Endothelial cell of umbilical vein (primary cell): Measurements from ENCODE around the gene RRP8. TPM values are rescaled to one million over a fixed set of nuclear protein-coding genes. Genes with fewer than 3 reads are reported as not detected.

Experiments used
- BruUV-seq: library from RNA; stranded (reverse); fragments of 400-500 nt; replicated peaks from 2 replicates; lab custom pipeline; 2021; lab: Mats Ljungman, UMichigan
- CTCF ChIA-PET: fragments of 300-600, 350-600 bp; sonication (Branson Sonifier 250); formaldehyde crosslinking; loops from one replicate; lab custom pipeline; 2021; ENCODE audit warnings: antibody characterized with exemption, inconsistent platforms; lab: Charles Lee
- POLR2A ChIA-PET: fragments of 300-600, 350-600 bp; sonication (Branson Sonifier 250); formaldehyde crosslinking; loops from one replicate; lab custom pipeline; 2021; ENCODE audit warnings: antibody characterized with exemption, inconsistent platforms; lab: Charles Lee
- DNase-seq: peaks from one replicate; pipeline ENCODE4 v3.0.0-alpha.2; 2011; ENCODE audit warnings: low read depth, low spot score
- FAIRE-seq: peaks from 2 replicates; lab custom pipeline; 2011; peaks lifted over from hg19 to GRCh38; lab: Jason Lieb, UNC
- H2AFZ ChIP-seq: 2 replicates; pipeline ENCODE4 v1.6.0; 2012; ENCODE audit warnings: low read depth, low read length, control low read depth, inconsistent platforms
- H3K27ac ChIP-seq: 2 replicates; pipeline ENCODE4 v1.5.1; 2011; ENCODE audit warnings: low read depth, mild to moderate bottlenecking, control low read depth, low read length, moderate library complexity; ENCODE audit not compliant: insufficient read depth
- H3K27me3 ChIP-seq, 2 experiments: 2 replicates each; pipeline versions ENCODE4 v1.6.0 to v1.6.1; 2011; ENCODE audit warnings: low read length in 2 of 2, mixed read lengths in 1 of 2; ENCODE audit not compliant: control insufficient read depth in 2 of 2, insufficient read depth in 2 of 2
- H3K36me3 ChIP-seq, 2 experiments: 2 replicates in 1 of 2; 3 replicates in 1 of 2; pipeline ENCODE4 v1.5.1; 2011; ENCODE audit warnings: low read length in 2 of 2, mild to moderate bottlenecking in 1 of 2, moderate library complexity in 1 of 2; ENCODE audit not compliant: control insufficient read depth in 2 of 2, insufficient read depth in 2 of 2; ENCODE audit errors: extremely low read depth in 1 of 2
- H3K4me1 ChIP-seq: 3 replicates; pipeline ENCODE4 v1.5.1; 2011; ENCODE audit warnings: mild to moderate bottlenecking, low read length; ENCODE audit not compliant: control insufficient read depth, insufficient read depth; ENCODE audit errors: extremely low read depth
- H3K4me2 ChIP-seq: 2 replicates; pipeline ENCODE4 v1.6.1; 2011; ENCODE audit warnings: low read length, control low read depth, mixed read lengths; ENCODE audit not compliant: insufficient read depth
- H3K4me3 ChIP-seq, 3 experiments: fragments of 200-600 bp in 1 of 3; sonication (generic), shearing (Covaris generic) in 1 of 3; replicated peaks in 1 of 3; 2 replicates each; pipeline ENCODE4 v1.5.1; 2011 to 2016; ENCODE audit warnings: control low read depth in 3 of 3, low read length in 3 of 3, mild to moderate bottlenecking in 2 of 3, inconsistent platforms in 1 of 3, low read depth in 1 of 3, moderate library complexity in 1 of 3; ENCODE audit not compliant: insufficient read depth in 1 of 3
- H3K79me2 ChIP-seq: 2 replicates; pipeline ENCODE4 v1.6.0; 2012; ENCODE audit warnings: low read length, inconsistent platforms; ENCODE audit not compliant: control insufficient read depth, insufficient read depth
- H3K9ac ChIP-seq: replicated peaks from 2 replicates; pipeline ENCODE3; 2011; ENCODE audit warnings: low read length, control low read depth; ENCODE audit not compliant: insufficient read depth; ENCODE audit errors: extremely low read depth
- H3K9me1 ChIP-seq: replicated peaks from 3 replicates; pipeline ENCODE4 v1.6.0; 2011; ENCODE audit warnings: mild to moderate bottlenecking, low read length; ENCODE audit not compliant: control insufficient read depth, insufficient read depth; ENCODE audit errors: extremely low read depth
- H3K9me3 ChIP-seq: replicated peaks from 2 replicates; pipeline ENCODE4 v1.5.1; 2012; ENCODE audit warnings: low read length, inconsistent platforms; ENCODE audit not compliant: control insufficient read depth, insufficient read depth
- H4K20me1 ChIP-seq: replicated peaks from 2 replicates; pipeline ENCODE3; 2011; ENCODE audit warnings: mild to moderate bottlenecking, low read length; ENCODE audit not compliant: control insufficient read depth, insufficient read depth; ENCODE audit errors: extremely low read depth
- EZH2 ChIP-seq: IDR thresholded peaks from 2 replicates; pipeline ENCODE4 v1.6.1; 2012; ENCODE audit warnings: borderline replicate concordance, low read depth, mild to moderate bottlenecking, moderate library complexity, low read length, inconsistent platforms; ENCODE audit not compliant: severe bottlenecking
- FOS ChIP-seq: IDR thresholded peaks from 2 replicates; pipeline ENCODE4 v1.6.1; 2011; ENCODE audit warnings: mild to moderate bottlenecking, low read length, moderate library complexity, borderline replicate concordance; ENCODE audit not compliant: insufficient read depth
- GATA2 ChIP-seq: IDR thresholded peaks from 2 replicates; pipeline ENCODE4 v1.7.0; 2011; ENCODE audit warnings: low read depth, mild to moderate bottlenecking, moderate library complexity, mixed read lengths, low read length; ENCODE audit not compliant: insufficient read length, insufficient read depth
- JUN ChIP-seq: IDR thresholded peaks from 2 replicates; pipeline ENCODE4 v1.6.1; 2011; ENCODE audit warnings: borderline replicate concordance, low read depth; ENCODE audit not compliant: insufficient read length, insufficient read depth
- MAX ChIP-seq: IDR thresholded peaks from 2 replicates; pipeline ENCODE4 v1.6.1; 2011; ENCODE audit not compliant: insufficient read depth, insufficient read length
- MYC ChIP-seq: IDR thresholded peaks from one replicate; pipeline ENCODE4 v1.6.1; 2011; ENCODE audit warnings: mild to moderate bottlenecking, low read depth, low read length
- POLR2A ChIP-seq: IDR thresholded peaks from 2 replicates; pipeline ENCODE4 v1.6.1; 2012; ENCODE audit warnings: low read depth, mild to moderate bottlenecking, control low read depth, low read length
- POLR2AphosphoS5 ChIP-seq: IDR thresholded peaks from 2 replicates; pipeline ENCODE4 v1.6.1; 2012; ENCODE audit warnings: low read depth, mild to moderate bottlenecking, control low read depth, low read length, moderate library complexity; ENCODE audit not compliant: insufficient read depth
- dilution Hi-C: fragments of 300-500 bp; cut with MboI; formaldehyde crosslinking; loops from one replicate; pipeline ENCODE4 v1.15.0; 2019; ENCODE audit warnings: low sequenced_read_pairs; ENCODE audit not compliant: extremely low pct_ligation_motif_present
- intact Hi-C: fragments of 100-400 bp; cut with micrococcal nuclease; formaldehyde crosslinking; loops from one replicate; pipeline ENCODE4 v1.10.0; 2022
- polyA plus RNA-seq, 4 experiments: library from polyadenylated mRNA; depleted of rRNA in 3 of 4; stranded (reverse) in 3 of 4; unstranded in 1 of 4; fragments of >200 nt; gene quantifications; 2 replicates each; pipeline versions ENCODE4 v1.2.1 to v1.2.3, GENCODE V29; 2011 to 2012; ENCODE audit warnings: missing spikeins in 1 of 4
- total RNA-seq: library from RNA; stranded (reverse); gene quantifications from 2 replicates; pipeline ENCODE4 v1.2.3, GENCODE V29; 2021
- TF ChIP-seq, protein P1 (sequence below), 2 donors: IDR thresholded peaks; 1 replicate in 1 of 2; 2 replicates in 1 of 2; pipeline ENCODE4 v1.5.1; 2011; ENCODE audit warnings: low read length in 2 of 2, mild to moderate bottlenecking in 2 of 2, moderate library complexity in 2 of 2, control low read depth in 1 of 2, inconsistent platforms in 1 of 2, low read depth in 1 of 2; ENCODE audit not compliant: insufficient read depth in 1 of 2; ENCODE audit errors: extremely low read depth in 1 of 2

RRP8 gene
- total and polyA plus RNA-seq, 2 donors (not counting 3 experiments of a cell fraction or from before 2014, with no cell fraction given): 6.4 to 19.4 TPM

DNA sequence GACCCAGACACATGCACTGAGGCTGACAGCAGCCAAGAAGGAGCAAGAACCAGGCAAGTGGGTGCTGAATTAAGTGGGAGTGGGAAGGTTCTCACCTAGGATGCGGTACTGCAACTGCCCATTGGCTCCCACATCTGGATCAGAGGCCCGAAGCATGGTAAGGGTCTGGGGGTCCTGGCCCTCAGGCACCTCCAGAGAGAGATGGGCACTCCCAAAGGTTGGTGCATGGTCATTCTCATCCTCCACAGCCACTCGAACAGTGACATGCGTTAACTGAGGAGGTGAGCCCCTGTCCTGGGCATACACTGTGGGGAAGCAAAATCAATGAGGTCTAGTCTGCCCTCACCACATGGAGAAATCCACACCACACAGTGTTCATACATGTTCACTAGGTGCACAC is 25.1 kb upstream of the RRP8 start:
- FAIRE-seq (no peak), DNase-seq (no peak)
- Histone ChIP-seq H3K4me2 (no peak overlapping the region), H3K9me3 (no peaks in the 10 kb centered on the region), H3K36me3 (peaks cover 5 to 81% of the 10 kb centered on the region in 2 experiments), H3K27ac (no peak overlapping the region), H3K79me2 (no peaks in the 10 kb centered on the region), H3K4me1 (no peaks in the 10 kb centered on the region), H3K9ac (no peak overlapping the region), H3K27me3 (no peaks in the 10 kb centered on the region), H3K4me3 (no peak overlapping the region), H4K20me1 (no peaks in the 10 kb centered on the region), H3K9me1 (no peaks in the 10 kb centered on the region), H2AFZ (no peak overlapping the region)
- no peak for TF ChIP-seq POLR2AphosphoS5
- no peak for TF ChIP-seq MAX
- TF ChIP-seq POLR2A: no peak
- no peak for TF ChIP-seq GATA2
- no peak for TF ChIP-seq MYC
- TF ChIP-seq JUN: no peak
- TF ChIP-seq FOS: no peak
- TF ChIP-seq EZH2: no peak
- TF ChIP-seq, protein P1, sequence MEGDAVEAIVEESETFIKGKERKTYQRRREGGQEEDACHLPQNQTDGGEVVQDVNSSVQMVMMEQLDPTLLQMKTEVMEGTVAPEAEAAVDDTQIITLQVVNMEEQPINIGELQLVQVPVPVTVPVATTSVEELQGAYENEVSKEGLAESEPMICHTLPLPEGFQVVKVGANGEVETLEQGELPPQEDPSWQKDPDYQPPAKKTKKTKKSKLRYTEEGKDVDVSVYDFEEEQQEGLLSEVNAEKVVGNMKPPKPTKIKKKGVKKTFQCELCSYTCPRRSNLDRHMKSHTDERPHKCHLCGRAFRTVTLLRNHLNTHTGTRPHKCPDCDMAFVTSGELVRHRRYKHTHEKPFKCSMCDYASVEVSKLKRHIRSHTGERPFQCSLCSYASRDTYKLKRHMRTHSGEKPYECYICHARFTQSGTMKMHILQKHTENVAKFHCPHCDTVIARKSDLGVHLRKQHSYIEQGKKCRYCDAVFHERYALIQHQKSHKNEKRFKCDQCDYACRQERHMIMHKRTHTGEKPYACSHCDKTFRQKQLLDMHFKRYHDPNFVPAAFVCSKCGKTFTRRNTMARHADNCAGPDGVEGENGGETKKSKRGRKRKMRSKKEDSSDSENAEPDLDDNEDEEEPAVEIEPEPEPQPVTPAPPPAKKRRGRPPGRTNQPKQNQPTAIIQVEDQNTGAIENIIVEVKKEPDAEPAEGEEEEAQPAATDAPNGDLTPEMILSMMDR (IDR thresholded peaks at IDR 0.05; ENCODE audit: extremely low read depth in 1 of 2, insufficient read depth in 1 of 2, low read depth in 1 of 2, low read length in 2 of 2): no peak
- ChIA-PET POLR2A (no interaction called here), CTCF (no interaction called here)
- intact Hi-C loops (no loop called here), dilution Hi-C loops (no loop called here)
- BruUV-seq: no TSS peak
